Breast epithelium (tissue), 4 donors: ENCODE results near the gene LAIR1. TPM values are rescaled to one million over a fixed set of nuclear protein-coding genes. Genes with fewer than 3 reads are reported as not detected.
"Not testable (repeated sequence)": the region's sequence is repeated elsewhere in the genome, so short reads cannot be mapped to it uniquely, and the experiment has no call there.

ENCODE experiments used
- DNase-seq, 2 donors: peaks; one replicate each; pipeline ENCODE4 v3.0.0-alpha.2; 2019; ENCODE audit warnings: low spot score in 2 of 2
- H3K27ac ChIP-seq, 2 donors: fragments of 200-600 bp; sonication (generic) in 1 of 2; one replicate each; pipeline ENCODE4 v1.5.1; 2016 to 2019; ENCODE audit warnings: mild to moderate bottlenecking in 1 of 2
- H3K27me3 ChIP-seq, 2 donors: fragments of 200-600 bp; sonication (generic) in 1 of 2; one replicate each; pipeline versions ENCODE4 v1.5.1 to v1.6.0; 2017 to 2019; ENCODE audit warnings: control low read depth in 1 of 2, mild to moderate bottlenecking in 1 of 2
- H3K36me3 ChIP-seq: fragments of 200-600 bp; one replicate; pipeline ENCODE4 v1.5.1; 2019
- H3K4me1 ChIP-seq, 2 donors: fragments of 200-600 bp; sonication (generic); one replicate each; pipeline ENCODE4 v1.5.1; 2016 to 2019; ENCODE audit warnings: control low read depth in 1 of 2
- H3K4me3 ChIP-seq, 3 donors: fragments of 200-600 bp; sonication (generic); 1 replicate in 2 of 3; 2 replicates in 1 of 3; pipeline ENCODE4 v1.5.1; 2016 to 2019; ENCODE audit warnings: mild to moderate bottlenecking in 3 of 3, moderate library complexity in 2 of 3
- H3K9me3 ChIP-seq, 2 donors: fragments of 200-600 bp; sonication (generic) in 1 of 2; one replicate each; pipeline ENCODE4 v1.5.1; 2016 to 2019; ENCODE audit warnings: control low read depth in 1 of 2
- POLR2A ChIP-seq: fragments of 450-650 bp; IDR thresholded peaks from one replicate; pipeline ENCODE4 v1.6.1; 2016; ENCODE audit warnings: antibody characterized with exemption, mild to moderate bottlenecking, moderate library complexity
- POLR2AphosphoS5 ChIP-seq, 3 donors: sonication (generic); formaldehyde crosslinking; IDR thresholded peaks; one replicate each; pipeline ENCODE4 v1.6.1; 2017; ENCODE audit warnings: antibody characterized with exemption in 3 of 3
- intact Hi-C: fragments of 100-400 bp; cut with DNase I; formaldehyde crosslinking; loops from one replicate; pipeline ENCODE4 v1.15.1; 2023; ENCODE audit warnings: low total_unique reads
- total RNA-seq, 3 donors: library from RNA; depleted of rRNA; stranded (reverse); fragments of >200 nt; gene quantifications; one replicate each; pipeline ENCODE4 v1.1.0, GENCODE V29; 2016
- TF ChIP-seq, protein P1 (sequence below), 3 donors: fragments of 450-650 bp; IDR thresholded peaks; one replicate each; pipeline ENCODE4 v1.5.1; 2016 to 2017; ENCODE audit warnings: antibody characterized with exemption in 3 of 3, mild to moderate bottlenecking in 3 of 3, moderate library complexity in 3 of 3

LAIR1 gene
- total RNA-seq, 3 donors from 2014 or later: 11.8 to 44.5 (median 23.1) TPM

DNA sequence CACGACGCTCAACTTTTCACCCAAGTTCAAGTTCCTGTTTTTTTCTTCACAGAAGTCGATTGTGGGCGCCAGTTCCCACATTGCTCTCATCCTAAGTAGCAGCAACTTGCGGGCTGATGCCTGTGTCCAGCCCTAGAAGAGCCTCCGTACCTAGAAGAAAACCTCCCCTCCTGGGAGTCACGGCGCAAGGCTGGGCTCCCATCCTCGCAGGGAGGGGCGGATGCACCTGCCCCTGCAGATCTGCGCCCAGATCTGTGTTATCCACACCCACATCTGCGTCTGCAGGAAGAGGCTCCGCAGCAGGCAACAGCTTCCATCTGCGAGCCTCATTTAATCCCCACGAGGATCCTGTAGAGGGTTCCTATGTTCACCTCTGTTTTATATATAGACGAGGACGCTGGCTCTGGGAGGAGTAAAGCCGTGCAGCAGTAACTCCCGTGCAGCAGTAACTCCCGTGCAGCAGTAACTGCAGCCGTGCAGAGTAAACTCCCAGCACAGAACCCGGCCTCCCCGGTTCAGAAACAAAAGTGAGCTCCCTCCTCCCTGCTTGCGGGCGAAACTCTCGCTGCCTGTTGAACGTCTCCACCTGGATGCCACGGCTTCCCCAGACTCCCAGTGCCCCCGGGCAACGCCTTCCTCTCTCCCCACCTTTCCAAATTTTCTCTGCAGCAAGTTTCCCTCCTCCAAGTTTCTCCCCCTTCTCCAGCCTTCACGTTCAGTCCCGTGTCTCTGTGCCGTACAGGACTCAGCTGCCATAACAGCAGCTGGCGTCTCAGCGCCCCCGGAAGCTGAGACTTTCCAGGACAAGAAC lies 23.5 kb upstream of the LAIR1 start:
- Histone ChIP-seq H3K4me1 (no peaks in the 10 kb centered on the region), H3K27me3 (peaks cover 0 to 48% of the 10 kb centered on the region in 2 donors), H3K4me3 (peak overlapping the region; percentile 21 to 57 (median 37)), H3K9me3 (no peaks in the 10 kb centered on the region), H3K36me3 (no peaks in the 10 kb centered on the region), H3K27ac (no peak overlapping the region)
- intact Hi-C loops: no loop called here
- DNase-seq: no peak
- TF ChIP-seq POLR2A: no peak
- no peak for TF ChIP-seq POLR2AphosphoS5 (IDR thresholded peaks at IDR 0.05)
- TF ChIP-seq, protein P1, sequence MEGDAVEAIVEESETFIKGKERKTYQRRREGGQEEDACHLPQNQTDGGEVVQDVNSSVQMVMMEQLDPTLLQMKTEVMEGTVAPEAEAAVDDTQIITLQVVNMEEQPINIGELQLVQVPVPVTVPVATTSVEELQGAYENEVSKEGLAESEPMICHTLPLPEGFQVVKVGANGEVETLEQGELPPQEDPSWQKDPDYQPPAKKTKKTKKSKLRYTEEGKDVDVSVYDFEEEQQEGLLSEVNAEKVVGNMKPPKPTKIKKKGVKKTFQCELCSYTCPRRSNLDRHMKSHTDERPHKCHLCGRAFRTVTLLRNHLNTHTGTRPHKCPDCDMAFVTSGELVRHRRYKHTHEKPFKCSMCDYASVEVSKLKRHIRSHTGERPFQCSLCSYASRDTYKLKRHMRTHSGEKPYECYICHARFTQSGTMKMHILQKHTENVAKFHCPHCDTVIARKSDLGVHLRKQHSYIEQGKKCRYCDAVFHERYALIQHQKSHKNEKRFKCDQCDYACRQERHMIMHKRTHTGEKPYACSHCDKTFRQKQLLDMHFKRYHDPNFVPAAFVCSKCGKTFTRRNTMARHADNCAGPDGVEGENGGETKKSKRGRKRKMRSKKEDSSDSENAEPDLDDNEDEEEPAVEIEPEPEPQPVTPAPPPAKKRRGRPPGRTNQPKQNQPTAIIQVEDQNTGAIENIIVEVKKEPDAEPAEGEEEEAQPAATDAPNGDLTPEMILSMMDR (IDR thresholded peaks at IDR 0.05): no peak

DNA sequence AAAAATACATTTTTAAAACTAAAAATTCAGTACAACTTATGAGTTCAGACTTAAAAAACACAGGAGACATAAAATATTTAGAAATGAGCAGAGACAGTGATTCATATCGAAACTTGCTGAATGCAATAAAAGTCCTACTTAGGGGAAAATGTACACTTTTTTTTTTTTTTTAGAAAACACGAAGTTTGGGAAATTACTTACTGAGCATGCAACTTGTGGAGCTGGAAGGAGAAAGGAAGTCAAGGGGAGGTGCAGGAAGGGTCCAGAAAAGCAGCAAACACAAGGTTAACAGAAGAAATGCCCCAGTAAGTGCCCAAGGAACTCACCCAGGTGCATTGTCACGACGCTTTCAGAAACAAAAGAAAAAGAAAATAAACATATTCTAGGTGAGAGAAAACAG lies 18.6 kb upstream of the LAIR1 start:
- intact Hi-C loops: no loop called here
- TF ChIP-seq POLR2AphosphoS5 (IDR thresholded peaks at IDR 0.05) (no peak), POLR2A (no peak)
- TF ChIP-seq, protein P1 (IDR thresholded peaks at IDR 0.05): no peak
- Histone ChIP-seq H3K27me3 (peaks cover 0 to 31% of the 10 kb centered on the region in 2 donors), H3K4me3 (no peak overlapping the region), H3K4me1 (no peaks in the 10 kb centered on the region), H3K36me3 (no peaks in the 10 kb centered on the region), H3K9me3 (no peaks in the 10 kb centered on the region), H3K27ac (no peak overlapping the region)
- DNase-seq: no peak

DNA sequence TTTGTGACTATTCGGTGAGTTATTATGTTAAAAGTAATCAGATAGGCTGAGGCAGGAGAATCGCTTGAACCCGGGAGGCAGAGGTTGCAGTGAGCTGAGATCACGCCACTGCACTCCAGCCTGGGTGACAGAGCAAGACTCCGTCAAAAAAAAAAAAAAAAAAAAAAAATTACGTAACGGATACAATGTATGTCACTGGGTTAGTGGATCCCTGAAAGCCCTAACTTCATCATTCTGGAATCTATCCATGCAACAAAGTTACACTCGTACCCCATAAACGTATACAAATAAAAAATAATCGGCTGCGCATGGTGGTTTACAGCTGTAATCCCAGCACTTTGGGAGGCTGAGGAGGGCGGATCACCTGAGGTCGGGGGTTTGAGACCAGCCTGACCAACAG lies 17.3 kb upstream of the LAIR1 start:
- H3K9me3 ChIP-seq, intact Hi-C loops, H3K36me3 ChIP-seq, H3K4me1 ChIP-seq, H3K27ac ChIP-seq, H3K4me3 ChIP-seq, DNase-seq: not testable (repeated sequence)
- peaks cover 0 to 21% of the 10 kb centered on the region in 2 donors for H3K27me3 ChIP-seq

DNA sequence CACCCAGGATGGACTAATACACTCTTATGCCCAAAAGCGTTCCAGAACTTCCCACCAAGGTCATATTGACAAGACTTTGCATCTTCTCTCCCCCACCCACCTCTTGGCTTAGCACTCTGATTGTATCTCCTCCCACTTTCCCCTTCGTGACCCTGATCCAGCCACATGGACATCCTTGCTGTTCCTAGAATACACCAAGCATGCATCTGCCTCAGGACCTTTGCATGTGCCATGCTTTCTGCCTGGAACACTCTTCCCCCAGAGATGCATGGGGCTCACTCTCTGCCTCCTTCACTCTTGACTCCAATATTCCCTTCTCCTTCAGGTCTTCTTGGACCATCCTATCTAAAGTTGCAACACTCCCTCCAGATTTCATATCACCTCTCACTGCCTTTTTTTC lies 16.2 kb upstream of the LAIR1 start:
- H3K27ac ChIP-seq: no peak overlapping the region
- TF ChIP-seq POLR2A: no peak
- TF ChIP-seq, protein P1 (IDR thresholded peaks at IDR 0.05): no peak
- DNase-seq: no peak
- no peak overlapping the region for H3K4me3 ChIP-seq
- H3K36me3 ChIP-seq: no peaks in the 10 kb centered on the region
- peaks cover 0 to 18% of the 10 kb centered on the region in 2 donors for H3K27me3 ChIP-seq
- H3K9me3 ChIP-seq: no peaks in the 10 kb centered on the region
- no peaks in the 10 kb centered on the region for H3K4me1 ChIP-seq
- intact Hi-C loops: no loop called here

DNA sequence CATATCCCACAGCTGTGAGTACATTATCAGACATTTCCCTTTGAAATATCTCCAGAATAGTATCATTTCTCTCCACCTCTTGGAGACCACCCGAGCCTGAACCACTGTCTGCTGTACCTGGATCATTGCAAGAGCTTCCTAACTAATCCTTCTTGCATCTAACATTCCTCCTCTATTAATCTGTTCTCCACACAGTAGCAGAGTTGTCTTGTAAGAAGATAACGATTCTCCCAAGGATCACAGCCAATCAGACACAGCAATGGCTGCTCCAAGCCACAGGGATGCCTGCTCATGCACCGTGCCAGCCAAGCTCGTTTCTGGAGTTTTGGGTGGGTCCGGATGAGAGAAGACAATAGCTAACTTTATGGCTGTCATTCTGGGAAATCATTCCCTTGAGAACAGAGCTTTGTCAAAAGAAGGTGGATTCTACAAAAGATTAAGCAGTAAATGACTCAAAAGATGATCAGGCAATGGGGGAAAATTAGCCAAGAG lies 14.5 kb upstream of the LAIR1 start:
- peaks cover 0 to 10% of the 10 kb centered on the region in 2 donors for H3K27me3 ChIP-seq
- TF ChIP-seq, protein P1 (IDR thresholded peaks at IDR 0.05): no peak
- TF ChIP-seq POLR2A (no peak), POLR2AphosphoS5 (IDR thresholded peaks at IDR 0.05) (no peak)
- no peak overlapping the region for H3K27ac ChIP-seq
- no peaks in the 10 kb centered on the region for H3K9me3 ChIP-seq
- no peak overlapping the region for H3K4me3 ChIP-seq
- intact Hi-C loops: no loop called here
- H3K4me1 ChIP-seq: no peaks in the 10 kb centered on the region
- H3K36me3 ChIP-seq: no peaks in the 10 kb centered on the region
- DNase-seq: no peak
